T47D (cell line): ENCODE data around the gene ACSS1.

ENCODE experiments used
- DNase-seq, 2 experiments: peaks; one replicate each; pipeline versions ENCODE4 v3.0.0 to v3.0.0-alpha.2; 2011 to 2012; ENCODE audit warnings: low read depth in 1 of 2, low spot score in 1 of 2
- JUND ChIP-seq: IDR thresholded peaks from 2 replicates; pipeline ENCODE4 v1.6.1; 2012; ENCODE audit warnings: low read depth
- in situ Hi-C: cut with HindIII; loops from 2 replicates; pipeline ENCODE4 v1.10.0; 2016; ENCODE audit warnings: low sequenced_read_pairs, low pct_unique_long_range_greater_than_20kb

The ACSS1 gene

DNA sequence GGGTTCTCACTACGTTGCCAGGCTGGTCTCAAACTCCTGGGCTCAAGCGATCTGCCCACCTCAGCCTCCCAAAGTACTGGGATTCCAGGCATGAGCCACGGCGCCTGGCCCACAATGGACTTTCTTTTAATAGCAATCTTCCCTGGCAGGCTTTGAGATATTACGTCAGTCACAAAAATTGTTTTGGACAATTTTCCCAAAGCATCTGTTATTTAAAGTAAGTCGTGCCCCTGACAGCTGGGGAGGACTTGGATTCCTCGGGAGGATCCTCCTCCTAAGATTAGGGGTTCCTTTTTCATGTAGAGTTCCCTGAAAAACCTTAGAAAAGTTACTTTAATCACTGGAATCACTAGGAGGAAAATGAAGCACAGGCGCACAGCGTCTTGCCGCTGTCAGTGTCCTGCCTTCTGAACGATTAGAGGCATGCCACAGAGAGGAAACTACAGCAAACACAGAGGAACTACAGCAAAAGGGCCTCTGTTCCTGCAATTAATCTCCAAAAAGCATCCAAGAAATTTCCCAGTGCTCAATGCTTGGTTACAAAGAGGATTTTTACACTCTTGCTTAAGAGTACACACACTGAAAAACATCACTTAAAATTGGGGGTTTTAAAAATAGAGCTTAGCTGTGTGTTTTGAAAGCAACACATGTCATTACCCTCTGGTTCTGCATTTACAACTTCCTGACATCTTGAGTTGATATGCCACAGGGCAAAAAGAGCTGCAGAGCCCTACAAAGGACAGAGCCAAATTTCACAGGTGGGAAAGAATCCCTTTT lies 4.5 kb downstream of the ACSS1 start:
- in situ Hi-C loops = no loop called here
- DNase-seq = no peak
- TF ChIP-seq JUND = no peak

DNA sequence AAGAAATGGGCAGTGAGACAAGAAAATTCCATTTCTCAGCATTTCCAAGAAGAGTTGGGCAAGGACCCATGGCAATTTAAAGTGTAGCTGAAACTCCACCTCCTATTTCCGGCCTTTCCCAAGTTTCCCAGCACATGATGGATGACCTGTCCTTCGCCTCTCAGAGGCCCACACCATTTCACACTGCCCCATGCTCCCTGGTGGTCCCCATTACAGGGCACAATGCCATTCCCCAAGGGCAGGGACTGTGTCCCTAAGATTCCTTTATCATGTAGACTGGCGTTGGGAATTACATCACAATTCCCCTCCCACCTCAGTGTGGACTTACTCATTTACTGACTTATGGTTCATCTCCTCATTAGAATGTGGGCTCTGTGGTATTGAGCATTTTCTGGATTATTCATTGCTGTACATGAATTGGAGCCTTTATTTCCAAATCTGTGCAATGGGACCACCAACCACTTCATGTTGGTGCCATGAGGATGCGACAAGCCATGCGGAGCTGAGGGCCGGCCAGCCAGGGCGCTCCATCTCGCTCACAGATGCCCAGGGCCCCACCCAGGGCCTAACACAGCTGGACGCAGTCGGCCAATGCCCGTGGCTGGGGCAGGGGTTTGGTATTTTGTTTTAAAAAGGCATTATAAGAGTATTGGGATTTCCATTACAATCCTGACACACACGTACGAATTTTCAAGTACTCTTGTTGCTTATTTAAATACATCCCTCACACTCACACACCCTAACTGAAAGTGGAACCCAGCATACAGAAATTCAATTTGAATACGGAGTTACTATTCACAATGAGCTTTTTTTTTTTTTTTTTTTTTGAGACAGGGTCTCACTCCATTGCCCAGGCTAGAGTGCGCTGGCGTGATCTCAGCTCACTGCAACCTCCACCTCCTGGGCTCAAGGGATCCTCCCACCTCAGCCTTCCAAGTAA lies 5.4 kb downstream of the ACSS1 start:
- no peak for DNase-seq
- in situ Hi-C loops = no loop called here
- no peak for TF ChIP-seq JUND

DNA sequence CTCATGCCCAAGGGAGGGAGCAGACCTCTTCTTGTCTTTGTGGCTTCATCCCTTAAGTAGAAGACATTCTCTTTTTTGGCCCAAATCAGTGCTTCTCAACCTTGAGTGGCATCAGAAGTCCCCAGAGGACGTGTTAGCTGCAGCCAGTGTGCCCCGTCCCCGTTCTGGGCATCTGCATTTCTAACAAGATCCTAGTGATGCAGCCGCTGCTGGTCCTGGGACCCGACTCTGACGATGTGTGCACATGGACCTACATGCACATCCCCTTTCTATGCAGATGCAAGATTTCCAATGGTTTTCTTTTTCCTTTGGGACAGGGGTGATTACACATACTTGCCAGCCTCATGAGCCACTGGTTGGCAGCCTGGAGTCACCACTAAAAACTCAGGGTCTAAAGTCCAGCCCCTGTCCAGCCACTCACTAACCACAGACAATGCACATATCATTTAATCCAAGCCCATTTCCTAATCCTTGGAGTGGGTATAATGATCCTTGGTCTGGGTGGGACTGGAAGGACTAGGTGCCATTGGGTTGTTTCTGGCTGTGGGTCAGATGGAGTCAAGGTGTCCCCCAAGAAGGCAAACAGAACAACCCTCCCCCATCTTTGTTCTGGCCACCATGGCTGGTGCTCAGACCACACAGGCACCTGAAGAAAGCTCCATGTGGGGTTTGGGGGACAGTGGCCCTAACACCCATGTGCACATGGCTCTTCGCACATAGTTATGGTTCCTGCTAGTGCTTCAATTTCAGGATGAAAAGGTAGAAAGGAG lies 6.4 kb downstream of the ACSS1 start:
- DNase-seq = no peak
- in situ Hi-C loops = no loop called here
- no peak for TF ChIP-seq JUND

DNA sequence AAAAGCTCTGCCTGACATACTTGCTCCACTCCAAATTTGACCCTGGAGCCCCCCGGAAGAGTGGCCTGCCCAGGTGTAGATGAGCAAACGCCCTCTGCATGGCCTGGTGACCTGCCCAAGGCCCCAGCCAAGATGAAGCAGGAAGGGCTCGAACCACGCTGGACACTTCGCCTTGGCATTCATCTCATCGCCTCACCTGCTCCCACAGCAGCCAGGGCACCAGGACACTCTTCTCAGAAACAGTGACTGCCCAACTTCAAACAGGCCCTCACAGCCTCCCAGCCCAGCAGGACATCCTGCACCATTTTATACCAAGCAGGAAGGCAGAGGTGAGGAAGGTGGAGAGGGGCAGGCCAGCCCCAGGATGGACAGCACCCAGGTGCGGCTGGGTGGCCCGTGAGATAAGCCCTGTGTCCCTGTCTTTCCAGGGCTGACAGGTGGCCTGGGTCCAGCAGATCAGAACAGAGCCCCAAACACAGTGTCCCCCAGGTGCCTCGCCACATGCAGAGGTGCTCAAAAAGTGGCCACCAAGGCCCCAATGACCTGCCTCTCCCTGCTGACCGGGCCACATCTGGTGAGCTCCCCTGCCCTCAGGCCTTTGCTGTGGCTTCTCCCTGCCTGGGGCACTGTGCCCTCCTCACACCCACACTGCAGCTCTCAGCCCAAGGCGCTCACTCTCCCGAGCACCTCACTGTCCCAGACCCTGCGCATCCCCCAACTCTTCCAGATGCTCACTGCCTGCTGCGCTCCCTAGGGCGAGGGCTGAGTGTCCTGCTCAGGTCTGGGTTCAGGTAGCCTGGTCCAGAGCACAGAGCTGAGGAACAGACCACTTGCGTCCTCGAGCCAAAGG lies 7.2 kb downstream of the ACSS1 start:
- no peak for DNase-seq
- in situ Hi-C loops = no loop called here
- no peak for TF ChIP-seq JUND

DNA sequence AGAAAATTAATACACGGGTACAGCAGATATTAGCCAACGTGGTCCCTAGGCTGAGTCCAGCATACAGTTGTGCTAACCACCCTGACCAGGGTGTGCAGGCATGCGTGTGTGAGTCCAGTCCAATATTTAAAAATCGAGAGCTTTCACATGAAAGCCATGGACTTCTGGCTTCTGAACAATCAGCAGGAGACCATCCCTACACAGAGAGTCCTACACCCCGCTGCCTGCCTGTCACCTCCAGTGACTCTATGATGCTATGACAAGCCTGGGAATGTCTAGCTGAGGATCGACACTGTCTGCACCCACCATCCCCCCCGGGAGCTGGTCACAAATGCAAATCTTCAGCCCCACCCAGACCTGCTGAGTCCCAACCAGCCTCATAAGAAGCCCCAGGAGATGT lies 7.9 kb downstream of the ACSS1 start:
- in situ Hi-C loops = no loop called here
- no peak for TF ChIP-seq JUND
- DNase-seq = no peak

DNA sequence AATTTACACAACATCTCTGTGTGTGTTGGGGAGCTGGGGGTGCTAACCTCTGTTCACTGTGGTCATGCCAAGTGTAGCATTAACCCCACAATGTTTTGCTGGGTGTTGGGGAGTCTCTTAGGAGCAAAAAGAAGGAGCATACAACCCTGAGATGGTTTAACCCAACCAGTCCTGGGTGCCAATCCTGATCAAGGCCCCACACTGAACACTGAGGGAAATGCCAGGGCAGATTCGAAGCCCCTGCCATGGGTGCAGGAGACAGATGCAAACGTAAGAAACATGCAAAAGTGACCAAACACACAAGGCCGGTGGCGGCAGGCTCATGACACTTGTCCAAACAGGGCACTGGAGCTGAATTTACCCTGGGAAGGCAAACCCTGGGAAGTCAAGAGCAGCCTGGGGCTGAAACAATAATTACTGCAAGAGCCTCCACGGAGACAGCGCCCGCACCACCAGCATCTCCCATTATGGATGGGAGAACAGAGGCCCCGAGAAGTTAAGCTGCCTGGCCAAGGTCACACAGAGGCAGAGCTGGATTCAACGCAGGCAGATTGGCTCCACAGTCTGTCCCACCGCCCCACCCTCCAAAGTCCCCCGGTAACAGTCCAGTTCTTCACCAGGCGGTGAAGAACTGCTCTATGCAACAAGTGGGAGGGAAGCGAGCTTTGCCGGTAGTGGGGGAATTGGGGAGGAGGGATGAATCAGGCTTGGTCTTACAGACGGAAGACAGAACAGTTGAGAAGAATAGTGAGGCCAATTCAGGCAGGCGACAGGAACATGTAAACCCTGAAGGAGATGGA lies 8.5 kb downstream of the ACSS1 start:
- no peak for TF ChIP-seq JUND
- no peak for DNase-seq
- in situ Hi-C loops = no loop called here

DNA sequence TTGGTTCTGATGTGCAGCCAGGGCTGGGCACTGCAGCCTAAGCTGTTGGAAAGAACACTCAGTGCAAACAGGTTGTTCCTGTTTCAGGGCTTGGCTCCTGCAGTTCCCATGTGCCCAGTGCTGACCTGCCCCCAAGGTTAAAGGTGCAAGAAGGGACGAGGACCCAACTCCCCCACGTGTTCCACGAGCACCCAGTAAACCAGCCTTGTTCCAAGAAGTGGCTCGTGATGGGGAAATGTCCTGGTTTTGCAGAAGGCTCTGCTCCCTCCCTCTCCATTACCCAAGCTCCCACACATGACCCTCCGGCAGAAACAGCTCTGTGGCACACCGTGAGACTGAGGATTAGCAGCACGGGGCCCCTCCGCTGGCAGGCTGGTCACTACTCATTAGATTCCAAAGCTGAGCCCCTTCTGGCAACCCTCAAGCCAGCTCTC lies 9.4 kb downstream of the ACSS1 start:
- in situ Hi-C loops = no loop called here
- TF ChIP-seq JUND = no peak
- DNase-seq = peak; percentile 51 to 69

DNA sequence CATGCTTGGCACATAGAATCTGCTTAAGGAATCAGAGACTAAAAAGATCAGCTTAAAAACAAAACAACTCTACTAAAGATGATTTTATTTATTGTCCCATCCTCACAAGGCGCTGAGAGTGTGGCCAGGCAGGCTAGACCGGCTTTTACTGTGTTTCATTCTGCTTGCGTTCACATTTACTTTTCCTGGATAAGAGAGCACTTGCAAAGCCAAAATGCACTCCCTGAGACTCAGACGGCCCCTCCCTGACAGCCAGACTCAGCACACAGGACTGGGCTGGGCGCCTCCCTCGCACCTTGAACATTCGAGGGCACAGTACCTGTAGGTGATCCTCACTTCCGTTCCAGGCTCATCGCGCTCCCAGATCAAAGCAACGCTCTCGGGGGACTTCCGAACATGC lies 10.2 kb downstream of the ACSS1 start:
- in situ Hi-C loops = no loop called here
- peak in 1 of 2 experiments; percentile 47 for DNase-seq
- TF ChIP-seq JUND = no peak

DNA sequence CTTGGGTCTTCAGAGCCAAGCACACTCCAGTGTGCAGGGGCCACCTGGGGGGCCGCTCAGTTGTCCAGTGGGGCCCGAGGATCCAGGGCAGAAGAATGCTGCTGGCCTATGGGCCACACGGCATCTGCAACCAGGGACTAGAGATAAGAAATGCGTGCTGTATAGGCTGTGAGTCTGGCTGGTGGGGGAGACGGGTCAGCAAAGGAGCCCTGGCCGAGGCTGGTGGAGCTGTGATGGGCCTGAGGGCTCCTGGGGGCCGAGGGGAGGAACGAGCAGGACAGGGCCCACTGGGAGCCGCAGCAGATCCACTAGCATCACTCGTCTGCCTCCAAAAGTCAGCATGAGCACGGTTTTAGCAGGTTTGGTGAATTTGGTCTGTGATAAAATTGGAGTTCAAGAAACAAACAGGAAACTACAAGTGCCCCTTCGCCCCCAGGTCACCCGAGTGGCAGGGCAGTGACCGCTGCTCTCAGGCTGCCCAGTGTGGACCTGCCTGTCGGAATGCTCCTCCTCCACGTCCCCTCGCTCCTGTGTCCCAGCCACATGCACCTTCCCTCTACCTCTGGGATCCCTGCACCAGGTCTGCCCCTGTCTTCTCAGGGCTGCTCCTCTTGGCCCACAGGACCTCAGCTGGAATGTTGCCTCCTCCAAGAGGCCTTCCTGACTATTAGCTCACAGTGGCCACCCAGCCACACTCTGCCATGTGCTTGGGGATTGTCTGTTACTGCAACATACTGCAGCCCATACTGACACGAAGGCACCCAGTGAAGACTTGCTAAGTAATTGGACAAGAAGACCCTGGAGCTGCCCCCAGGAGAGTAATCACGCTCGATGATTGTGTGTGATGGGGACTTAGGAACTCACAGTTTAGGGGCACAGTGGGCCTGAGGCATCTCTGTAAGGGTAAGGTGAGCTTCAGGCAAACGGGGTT lies 10.9 kb downstream of the ACSS1 start:
- in situ Hi-C loops = no loop called here
- no peak for TF ChIP-seq JUND
- DNase-seq = no peak

DNA sequence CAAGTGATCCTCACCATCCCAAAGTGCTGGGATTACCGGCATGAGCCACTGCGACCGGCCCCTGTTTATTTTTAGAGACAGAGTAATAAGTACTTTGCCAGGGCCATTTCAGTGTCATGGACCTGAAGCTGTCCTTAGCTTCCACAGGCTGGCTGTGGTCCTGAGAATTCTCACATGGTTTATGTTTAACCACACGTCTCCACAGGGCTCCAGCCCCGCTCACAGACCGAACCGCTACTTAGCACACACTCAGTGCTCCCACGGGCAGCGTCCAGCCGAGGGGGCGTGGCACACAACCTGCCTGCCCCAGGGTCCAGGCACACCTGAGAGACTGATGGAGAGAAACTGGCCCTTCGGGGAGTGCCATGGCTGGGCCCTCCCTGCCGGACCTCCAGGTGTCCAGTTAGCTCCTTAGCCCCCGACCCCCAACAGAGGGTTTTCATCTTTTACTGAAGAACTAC lies 11.7 kb downstream of the ACSS1 start:
- TF ChIP-seq JUND = no peak
- no peak for DNase-seq
- in situ Hi-C loops = no loop called here
